HG02759 (cell line): ENCODE data around the gene PARP12.

Experiments used
- ATAC-seq: cut with Tn5 transposase; IDR thresholded peaks from one replicate; pipeline ENCODE4 v1.9.1; 2021; ENCODE audit warnings: mild to moderate bottlenecking, moderate library complexity; ENCODE audit not compliant: unreplicated experiment

PARP12 gene

DNA sequence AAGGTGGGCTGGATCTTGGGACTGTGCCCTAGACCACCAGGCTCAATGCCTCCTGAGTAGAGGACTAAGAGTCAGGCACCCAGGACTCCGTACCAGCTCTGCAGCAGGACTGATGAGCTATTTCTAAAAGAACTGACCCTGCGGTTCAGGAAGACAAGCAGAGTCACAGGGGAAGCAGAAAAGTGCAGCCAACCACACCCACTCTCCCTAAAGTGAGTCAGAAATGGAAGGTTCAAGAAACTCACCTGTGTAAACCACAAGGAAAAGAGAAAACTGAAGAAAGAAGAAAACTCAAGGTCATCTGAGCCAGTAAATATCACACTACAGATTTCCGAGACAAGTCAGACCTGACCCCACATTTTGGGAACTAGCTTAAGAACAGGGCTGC, 2.5 kb downstream of the PARP12 start:
- ATAC-seq, result no peak

DNA sequence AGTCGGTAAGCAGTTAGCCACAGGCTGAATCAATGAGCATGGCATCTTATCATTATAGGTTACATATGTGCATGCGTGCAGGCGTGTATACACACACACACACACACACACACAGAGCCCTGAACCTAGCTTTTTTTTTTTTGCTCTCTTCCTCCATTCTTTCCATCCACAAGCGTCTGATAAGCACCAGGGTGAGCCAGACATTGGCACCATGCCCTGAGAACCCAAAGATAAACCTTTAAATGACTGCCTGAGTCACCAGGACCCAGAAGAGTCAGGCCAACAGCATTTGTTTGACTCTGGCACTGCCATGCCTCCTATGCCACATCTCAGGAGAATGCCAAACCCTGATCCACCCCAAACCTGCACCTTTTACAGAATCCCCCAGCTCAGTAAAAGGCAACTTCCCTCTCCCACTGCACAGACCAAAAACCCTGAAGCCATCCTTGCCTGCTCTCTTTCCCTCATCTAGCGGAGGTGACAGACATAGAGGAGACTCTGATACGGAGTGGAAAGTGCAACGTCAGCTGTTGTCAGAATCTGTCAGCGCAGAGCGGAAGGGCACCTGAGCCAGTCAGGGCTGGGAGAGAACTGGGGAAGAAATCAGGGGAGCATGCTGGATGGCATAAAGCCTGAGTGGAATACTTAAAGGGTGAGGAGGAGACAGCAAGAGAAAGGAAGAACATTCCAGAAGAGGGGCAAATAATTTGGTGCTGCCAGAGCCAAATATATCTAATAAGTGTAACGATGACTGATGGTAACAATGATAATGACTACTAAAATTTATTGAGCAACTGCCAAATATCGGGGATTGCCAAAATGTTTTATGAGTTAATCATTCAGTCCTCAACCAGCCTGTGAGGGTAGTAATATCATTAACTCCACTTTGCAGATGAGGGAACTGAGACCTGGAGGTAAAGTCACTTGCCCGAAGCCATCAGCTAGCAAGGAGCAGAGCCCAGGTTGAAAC, 3.2 kb downstream of the PARP12 start:
- no peak for ATAC-seq

DNA sequence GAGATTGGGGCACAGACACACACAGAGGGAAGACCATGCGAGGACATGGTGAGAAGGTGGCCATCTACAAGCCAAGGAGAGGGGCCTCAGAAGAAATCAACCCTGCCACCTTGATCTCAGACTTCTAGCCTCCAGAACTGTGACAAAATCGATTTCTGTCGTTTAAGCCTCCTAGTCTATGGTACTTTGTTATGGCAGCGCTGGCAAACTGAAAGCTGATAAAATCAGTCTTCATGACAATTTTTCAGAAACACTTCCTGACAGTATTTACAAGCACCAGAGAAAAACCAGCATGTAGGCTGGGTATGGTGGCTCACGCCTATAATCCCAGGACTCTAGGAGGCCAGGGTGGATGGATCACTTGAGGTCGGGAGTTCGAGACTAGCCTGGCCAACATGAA, 4.2 kb downstream of the PARP12 start:
- ATAC-seq, result no peak

- no peak for ATAC-seq
Observed at GRCh38 chr7:140057143-140057535, 5.6 kb downstream of the PARP12 start.

GRCh38 chr7:140056431-140057142, 6.2 kb downstream of the PARP12 start:
- no peak for ATAC-seq

DNA sequence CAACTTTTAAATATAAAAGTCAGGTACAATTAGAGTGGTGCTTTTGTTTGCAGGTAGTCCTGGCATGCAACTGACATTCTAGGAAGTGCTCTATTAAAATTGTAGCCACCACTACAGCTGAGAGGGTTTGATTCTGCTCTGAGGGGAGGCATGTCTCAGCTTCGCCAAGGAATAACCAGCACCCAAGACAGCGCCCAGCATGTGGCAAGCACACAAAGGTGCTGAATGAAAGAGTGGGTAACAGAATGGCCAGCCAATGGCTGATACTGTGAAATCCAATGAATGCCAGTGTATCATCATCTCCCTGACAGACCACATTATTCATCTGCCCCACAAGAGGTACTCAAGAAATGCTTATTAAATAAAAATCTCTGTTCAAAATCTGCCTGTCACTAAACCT, 6.9 kb downstream of the PARP12 start:
- no peak for ATAC-seq

- ATAC-seq, result no peak
Observed at GRCh38 chr7:140054751-140055150, 8.0 kb downstream of the PARP12 start.

GRCh38 chr7:140053812-140054539, 8.8 kb downstream of the PARP12 start:
- ATAC-seq, result peak; percentile 91

GRCh38 chr7:140051820-140052219, 10.9 kb downstream of the PARP12 start:
- ATAC-seq, result no peak

GRCh38 chr7:140050100-140050499, 12.7 kb downstream of the PARP12 start:
- ATAC-seq, result no peak

DNA sequence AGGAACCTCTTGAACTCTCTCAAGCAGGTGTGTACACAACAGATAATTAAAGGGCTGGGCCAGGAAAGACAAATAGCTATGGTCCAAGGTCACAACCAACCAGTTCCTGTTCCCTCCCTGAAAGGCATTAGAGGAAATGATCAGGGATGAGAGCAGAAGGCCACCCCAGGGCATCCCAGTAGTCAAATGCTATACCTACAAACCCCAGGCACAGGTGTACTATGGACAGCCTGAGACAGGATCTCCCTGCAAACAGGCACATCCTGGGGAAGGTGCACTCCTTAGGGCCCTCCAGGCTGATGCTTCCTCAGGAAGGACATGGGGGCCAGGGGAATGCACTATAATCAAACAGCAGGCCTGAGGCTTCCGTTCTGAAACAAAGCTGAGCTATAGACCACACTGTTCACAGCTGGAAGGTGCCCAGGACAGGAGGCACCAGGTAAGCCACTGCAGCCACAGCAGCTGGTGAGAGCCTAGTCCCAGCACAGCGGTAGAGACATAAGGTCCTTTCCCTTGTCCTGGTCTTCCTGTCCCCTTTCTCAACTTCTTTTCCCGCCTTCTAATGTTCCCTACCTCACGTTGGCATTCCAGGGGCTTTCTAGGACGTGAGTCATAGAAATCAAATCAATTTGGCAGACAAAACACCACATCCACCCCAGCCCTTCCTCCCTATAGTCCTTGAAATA, 13.3 kb downstream of the PARP12 start:
- ATAC-seq, result no peak

- no peak for ATAC-seq
Observed at GRCh38 chr7:140048989-140049338, 13.8 kb downstream of the PARP12 start.

DNA sequence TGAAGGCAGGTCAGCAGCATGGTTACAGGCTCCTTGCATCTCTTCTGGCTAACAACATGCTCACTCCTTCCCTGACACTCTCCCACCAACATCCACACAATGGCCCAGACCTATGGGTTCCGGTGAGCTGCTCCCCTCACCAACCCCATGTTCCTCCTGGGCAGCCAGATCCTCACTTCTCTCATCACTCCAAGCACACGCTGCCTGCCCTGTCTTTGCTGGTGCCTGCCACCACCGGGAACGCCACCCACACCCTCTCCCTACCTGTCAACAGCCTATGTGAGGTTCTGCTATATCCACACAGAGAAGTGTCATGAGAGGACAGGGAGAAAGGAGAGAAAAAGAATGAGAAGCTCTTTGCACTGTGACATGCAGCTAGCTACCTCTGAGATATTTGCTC, 14.6 kb downstream of the PARP12 start:
- no peak for ATAC-seq

- no peak for ATAC-seq
Observed at GRCh38 chr7:140047197-140047596, 15.6 kb downstream of the PARP12 start.

DNA sequence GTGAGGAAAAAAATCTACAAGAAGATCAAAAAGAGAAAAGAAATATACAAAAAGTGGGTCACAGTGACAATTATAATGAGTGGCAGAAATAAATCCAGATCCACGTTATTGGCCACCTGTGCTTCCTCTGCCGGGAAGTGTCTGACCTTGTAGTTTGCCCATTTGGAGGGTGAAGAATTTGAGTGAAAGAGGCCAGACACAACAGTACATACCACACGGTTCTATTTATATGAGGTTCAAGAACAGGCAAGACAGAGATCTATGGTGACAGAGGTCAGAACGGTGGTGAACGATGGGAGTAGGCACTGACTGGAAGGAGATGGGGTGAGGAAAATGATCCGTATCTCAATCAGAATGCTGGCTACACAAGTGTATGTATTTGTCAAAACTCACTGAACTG, 17.1 kb downstream of the PARP12 start:
- no peak for ATAC-seq

DNA sequence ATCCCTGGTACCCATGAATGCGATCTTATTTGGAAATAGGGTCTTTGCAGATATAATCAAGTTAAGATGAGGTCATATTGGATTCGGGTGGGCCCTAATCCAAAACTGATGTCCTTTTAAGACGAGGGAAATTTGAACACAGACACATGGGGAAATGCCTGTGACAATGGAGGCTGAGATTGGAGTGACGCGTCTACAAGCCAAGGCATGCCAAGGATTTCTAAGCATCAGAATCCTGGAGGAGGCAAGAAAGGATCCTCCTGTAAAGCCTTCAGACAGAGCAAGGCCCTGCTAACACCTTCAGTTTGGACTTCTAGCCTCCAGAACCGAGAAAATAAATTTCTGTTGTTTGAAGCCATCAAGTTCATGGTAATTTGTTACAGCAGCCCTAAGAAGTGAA, 18.5 kb downstream of the PARP12 start:
- ATAC-seq, result no peak

- ATAC-seq, result no peak
Observed at GRCh38 chr7:140042386-140042670, 20.4 kb downstream of the PARP12 start.

- ATAC-seq, result no peak
Observed at GRCh38 chr7:140041659-140042385, 20.9 kb downstream of the PARP12 start.

- no peak for ATAC-seq
Observed at GRCh38 chr7:140039896-140040295, 22.9 kb downstream of the PARP12 start.

DNA sequence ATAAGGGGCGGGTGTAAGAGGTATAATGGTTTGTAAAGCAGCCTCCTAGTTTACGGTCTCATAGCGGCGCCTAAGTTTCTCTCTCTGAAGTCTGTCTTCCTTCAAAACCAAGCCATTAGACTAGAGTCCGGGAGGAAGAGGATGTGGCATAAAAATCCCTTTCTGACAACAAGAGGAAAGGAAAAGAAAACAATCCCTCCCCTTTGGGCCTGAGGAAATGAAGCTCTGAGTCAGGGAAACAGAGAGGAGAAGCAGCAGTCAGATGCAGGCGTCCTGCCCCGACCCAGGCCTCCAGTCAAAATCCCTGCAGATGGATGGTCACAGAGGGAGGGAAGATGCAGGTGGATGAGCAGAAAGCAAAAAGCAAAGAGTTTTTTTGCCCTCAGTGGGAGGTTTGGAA, 23.7 kb downstream of the PARP12 start:
- ATAC-seq, result no peak
